HG02610 (cell line): ENCODE results near the gene C1QTNF9.
"Not testable (repeated sequence)": the region's sequence is repeated elsewhere in the genome, so short reads cannot be mapped to it uniquely, and the experiment has no call there.

Source experiments
- ATAC-seq: cut with Tn5 transposase; IDR thresholded peaks from one replicate; pipeline ENCODE4 v1.9.1; 2021; ENCODE audit warnings: mild to moderate bottlenecking, moderate library complexity; ENCODE audit not compliant: unreplicated experiment

The C1QTNF9 gene

DNA sequence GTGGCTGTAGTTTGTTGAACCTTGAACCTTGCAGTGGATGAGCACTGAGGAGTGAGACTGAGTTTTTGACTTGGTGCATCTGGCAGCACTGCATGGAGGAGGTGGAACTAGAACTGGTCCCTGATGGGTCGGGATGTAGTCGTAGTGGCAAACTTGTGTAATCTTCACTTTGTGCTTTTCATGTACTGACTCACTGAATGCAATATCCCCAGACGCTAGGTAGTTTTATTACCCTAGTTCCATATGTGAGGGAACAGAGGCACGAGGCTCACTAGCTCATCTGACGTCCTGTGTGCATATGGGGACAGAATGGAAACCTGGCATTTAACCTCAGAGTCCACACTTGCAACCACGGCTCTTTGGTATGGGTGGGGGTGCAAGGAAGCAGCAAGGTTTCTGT is 10.3 kb downstream of the C1QTNF9 start:
- ATAC-seq, result not testable (repeated sequence)

DNA sequence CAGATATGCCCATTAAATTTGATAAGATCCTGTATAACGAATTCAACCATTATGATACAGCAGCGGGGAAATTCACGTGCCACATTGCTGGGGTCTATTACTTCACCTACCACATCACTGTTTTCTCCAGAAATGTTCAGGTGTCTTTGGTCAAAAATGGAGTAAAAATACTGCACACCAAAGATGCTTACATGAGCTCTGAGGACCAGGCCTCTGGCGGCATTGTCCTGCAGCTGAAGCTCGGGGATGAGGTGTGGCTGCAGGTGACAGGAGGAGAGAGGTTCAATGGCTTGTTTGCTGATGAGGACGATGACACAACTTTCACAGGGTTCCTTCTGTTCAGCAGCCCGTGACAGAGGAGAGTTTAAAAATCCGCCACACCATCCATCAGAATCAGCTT is 12.0 kb downstream of the C1QTNF9 start:
- not testable (repeated sequence) for ATAC-seq

DNA sequence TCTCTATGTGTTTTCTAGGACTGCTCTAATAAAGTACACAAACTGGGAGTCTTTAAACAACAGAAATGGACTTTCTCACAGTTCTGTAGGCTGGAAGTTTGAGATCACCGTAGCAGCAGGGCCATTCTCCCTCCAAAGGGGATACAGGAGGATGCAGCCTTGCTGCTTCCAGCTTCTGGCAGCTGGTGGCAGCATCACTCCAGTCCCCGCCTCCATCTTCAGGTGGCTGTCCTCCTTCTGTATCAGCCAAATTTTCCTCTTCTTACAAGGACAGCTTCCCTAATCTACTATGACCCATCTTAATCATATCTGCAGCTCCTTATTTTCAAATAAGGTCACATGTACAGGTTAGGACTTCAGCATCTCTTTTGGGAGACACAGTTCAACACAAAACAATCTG is 13.1 kb downstream of the C1QTNF9 start:
- ATAC-seq, result not testable (repeated sequence)

DNA sequence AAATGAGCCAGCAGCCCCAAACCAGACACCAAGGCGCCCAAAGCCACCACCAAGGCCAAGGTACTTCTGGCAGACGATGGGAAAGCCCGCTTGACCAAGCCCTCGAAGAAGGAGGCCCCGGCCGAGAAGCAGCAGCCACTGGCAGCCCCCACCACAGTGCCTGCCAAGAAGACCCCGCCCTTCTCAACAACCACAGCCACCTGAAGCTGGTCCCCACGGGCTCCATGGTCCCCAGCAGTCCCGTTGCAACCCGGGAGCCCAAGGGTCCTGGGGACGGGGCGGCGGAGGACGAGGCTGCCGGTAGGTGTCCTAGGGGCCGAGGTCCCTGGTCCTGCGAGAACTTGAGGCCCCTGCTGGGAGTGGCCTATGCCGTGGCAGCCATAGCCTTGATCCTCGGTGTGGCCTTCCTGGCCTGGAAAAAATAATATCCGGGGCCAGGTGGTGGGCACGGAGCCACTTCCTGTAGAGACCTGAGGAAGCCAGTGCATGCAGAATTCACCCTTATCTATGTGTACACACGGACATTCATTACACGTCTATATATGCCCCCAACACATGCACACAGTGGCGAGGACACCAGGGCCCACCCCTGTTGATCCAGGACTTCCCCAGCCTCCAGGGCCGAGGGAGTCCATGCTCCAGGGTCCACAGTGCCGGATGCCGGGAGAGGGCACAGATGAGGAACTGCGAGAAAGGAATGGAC is 13.8 kb downstream of the C1QTNF9 start:
- ATAC-seq, result no peak

DNA sequence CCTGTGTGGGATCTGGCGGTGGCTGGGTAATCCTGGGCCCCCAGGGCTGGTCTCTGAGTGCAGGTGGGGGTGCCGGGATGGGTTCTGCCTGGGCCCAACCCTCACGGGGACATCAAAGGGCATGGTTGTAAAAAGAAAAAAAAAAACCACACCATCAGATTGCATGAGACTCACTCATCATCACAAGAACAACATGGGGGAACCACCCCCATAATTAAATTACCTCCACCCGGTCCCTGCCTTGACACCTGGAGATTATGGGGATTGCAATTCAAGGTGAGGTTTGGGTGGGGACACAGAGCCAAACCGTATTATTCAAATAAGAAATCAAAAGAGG is 14.3 kb downstream of the C1QTNF9 start:
- ATAC-seq, result no peak

DNA sequence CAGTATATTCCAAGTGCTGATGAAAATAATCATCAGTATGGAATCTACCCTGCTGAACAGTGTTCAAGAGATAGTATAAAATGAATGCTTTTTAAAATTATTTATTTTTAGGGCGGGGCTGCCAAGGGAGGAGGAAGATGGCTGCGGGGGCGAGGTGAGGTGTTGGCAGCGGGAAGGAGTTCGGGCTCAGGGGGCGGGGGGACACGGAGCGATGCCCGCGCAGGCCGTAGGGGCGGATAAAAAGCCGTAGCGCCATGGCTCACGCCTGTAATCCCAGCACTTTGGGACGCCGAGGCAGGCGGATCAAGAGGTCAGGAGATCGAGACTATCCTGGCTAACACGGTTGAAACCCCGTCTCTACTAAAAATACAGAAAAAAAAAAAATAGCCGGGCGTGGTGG is 18.2 kb downstream of the C1QTNF9 start:
- ATAC-seq, result not testable (repeated sequence)

DNA sequence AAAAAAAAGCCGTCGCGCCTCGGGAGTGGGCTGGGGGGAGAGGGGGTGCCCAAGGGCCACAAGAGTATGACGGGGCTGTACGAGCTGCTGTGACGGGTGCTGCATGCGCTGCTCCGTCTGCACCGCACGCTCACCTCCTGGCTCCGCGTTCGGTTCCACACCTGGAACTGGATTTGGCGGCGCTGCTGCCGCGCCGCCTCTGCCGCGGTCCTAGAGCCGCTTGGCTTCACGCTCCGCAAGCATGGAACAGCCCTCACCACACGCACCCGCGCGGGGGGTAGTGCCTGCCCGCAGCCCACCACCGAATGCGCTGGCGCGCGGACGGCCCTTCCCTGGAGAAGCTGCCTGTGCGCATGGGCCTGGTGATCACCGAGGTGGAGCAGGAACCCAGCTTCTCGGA is 18.8 kb downstream of the C1QTNF9 start:
- ATAC-seq, result no peak

DNA sequence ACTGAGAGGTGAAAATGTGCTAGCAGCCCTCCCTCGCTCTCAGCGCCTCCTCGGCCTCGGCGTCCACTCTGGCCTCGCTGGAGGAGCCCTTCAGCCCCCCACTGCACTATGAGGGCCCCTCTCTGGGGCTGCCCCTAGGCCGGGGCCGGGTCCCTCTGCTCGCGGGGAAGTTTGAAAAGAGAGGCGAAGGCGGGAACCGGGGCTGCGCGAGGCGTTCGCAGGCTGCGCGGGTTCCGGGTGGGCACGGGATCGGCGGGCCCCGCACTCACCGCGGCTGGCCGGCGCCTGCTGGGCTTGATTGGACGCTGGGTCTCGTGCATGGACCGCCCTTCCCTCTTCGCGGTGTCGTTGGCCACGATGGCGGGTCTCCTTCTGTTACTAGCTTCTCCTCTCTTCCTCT is 29.3 kb downstream of the C1QTNF9 start:
- ATAC-seq, result no peak

DNA sequence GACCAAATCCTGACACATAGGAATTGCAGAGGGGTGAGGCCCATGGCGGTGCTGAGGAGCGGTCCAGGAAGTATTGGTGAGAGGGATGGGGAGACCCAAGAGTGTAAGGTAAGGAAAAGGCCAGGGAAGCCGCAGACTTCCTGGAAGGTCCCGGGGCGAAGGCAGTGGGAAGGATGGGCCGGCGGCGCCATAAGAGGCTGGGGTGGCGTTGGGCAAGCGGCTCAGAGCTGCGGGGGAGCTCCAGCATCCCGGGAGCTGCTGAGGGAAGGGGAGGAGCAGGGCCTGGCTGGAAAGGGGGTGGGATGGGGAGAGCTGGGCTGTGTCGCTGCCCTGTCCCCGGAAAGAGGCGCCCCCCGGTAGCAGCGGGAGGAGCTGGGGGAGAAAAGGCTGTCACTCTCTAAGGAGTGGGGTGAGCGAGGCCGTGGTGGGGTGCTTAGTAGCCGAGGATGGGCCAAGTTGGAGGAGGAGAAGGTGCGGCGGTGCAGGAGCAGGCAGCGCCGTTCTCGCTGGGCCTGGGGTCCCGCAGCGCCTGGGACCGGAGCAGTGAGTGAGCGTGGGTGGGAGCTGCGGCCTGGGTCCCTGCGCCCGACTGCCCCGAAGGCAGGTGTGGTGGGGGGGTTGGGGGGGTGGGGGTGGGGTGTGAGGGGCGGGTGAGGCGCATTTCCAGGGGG is 30.7 kb downstream of the C1QTNF9 start:
- no peak for ATAC-seq

DNA sequence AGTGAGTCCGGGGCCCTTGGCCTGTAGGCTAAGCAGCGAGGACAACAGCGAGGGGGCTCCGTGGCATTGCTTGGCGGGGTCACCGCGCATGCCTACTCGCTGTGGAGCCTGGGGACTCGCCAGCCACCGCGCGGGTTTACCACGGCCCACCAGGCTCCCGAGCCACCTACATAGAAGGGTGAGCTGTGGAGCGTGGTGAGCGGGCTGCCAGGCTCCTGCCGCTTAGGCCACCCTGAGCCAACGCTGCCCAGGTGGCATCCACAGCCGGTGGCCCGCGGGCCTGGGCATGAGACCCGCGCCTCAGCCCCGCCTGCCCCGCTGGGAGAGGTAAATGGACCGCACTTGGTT is 31.2 kb downstream of the C1QTNF9 start:
- no peak for ATAC-seq

DNA sequence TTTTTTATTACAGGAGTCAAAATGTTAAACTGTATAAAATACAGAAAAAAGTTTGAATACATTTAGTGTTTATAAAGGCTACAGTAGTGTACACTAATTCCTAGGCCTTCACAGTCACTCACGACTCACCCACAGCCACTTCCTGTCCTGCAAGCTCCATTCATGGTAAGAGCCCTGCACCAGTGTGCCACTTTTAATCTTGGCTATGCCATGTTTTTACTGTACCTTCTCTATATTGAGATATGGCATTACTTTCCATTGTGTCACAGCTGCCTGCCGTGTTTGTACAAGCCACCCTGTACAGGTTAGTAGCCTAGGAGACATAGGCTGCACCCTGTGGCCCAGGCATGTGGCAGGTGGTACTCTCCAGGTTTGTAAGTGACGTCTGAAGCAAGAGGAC is 32.1 kb downstream of the C1QTNF9 start:
- no peak for ATAC-seq

DNA sequence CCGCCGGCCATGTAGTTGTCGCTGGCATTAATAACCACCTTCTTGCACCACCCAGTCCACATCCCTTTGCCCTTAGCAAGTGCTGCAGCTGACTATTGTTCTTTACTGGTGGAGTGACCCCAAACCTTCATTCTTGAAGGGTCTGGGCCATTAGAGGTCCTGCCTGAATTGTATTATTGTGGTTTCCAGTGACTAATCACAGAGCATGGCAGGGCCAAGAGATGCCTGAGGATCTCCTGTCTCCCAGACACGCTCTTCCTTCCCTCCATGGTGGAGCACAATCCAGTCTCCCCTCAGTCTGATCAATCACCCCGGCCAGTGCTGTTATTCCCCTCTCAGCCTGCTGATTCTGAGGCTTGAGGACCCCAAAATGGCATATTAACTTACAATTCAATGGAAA is 39.0 kb downstream of the C1QTNF9 start:
- no peak for ATAC-seq

DNA sequence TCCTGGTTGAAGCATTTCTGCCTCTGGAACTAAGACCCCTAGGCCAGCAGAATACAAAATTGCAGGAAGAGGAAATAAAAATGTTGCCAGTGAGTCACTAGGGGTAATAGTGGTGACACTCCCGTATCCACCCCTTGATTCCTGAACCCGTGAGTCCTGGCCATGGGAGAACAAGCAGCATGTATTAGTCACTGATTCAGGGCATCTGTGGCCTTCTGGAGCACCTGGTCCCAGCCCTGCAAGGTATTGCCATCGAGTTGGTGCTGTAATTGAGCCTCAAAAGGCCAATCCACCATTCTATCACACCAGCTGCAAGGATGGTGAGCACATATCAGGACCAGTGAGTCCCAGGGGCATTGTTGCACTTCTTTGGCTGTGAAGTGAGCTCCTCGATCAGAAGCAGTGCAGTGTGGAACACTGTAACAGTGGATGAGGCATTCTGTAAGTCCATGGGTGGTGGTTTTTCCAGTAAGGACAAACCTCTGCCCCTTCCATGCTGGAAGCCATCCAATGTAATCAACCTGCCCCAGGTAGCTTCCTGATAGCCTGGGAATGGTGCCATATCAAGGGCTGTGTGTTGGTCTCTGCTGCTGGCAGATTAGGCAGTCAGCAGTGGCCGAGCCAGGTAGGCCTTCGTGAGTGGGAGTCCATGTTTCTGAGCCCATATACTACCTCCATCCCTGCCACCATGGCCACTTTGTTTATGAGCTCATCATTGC is 39.6 kb downstream of the C1QTNF9 start:
- ATAC-seq, result no peak

DNA sequence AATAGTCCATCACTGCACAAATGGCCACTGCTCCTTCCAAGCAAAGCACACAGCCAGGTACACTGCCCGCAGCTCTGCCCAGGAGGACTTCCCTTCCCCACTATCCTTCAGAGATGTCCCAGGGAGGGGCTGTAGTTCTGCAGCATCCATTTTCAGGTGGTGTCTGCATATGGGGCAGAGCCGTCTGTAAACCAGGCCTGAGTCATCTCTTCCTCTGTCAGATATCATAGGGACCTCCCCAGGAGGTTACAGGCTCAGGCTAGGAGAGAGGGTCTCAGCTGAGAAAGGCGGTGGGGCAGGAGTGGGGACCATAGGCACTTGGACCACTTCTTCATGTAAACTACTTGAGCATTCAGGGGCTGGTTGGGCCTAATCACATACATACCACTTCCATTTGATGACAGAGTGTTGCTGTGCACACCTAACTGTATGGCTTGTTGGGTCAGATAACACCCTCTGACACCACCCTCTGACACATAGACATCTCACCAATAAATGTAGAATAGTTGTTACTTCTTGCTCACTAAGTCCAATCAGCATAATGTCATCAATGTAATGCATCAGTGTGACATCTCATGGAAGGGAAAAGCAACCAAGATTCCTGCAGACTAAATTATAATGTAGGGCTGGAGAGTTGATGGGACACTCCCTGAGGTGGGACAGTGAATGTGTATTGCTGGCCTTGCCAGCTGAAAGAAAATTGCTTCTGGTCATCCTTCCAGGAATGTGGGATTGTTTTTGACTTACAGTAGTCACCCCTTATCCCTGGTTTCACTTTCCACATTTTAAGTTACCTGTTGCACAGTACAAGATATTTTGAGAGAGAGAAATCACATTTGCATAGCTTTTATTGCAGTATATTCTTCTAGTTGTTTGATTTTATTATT is 40.6 kb downstream of the C1QTNF9 start:
- ATAC-seq, result not testable (repeated sequence)

DNA sequence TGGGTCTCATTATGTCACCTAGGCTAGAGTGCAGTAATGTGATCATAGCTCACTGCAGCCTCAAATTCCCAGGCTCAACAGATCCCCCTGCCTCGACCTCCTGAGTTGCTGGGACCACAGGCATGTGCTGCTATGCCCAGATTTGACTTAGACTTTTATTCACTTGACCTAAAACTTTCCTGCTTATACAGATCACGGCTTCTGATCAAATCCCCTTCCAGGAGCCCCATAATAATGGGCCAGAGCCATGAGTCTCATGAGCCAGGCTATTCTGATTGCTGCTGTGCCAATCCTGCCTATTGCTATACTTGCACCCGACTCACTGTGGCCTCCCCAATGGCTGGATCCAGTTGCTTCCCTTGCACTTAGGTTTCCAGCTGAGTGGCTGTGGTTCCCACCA is 42.0 kb downstream of the C1QTNF9 start:
- no peak for ATAC-seq

DNA sequence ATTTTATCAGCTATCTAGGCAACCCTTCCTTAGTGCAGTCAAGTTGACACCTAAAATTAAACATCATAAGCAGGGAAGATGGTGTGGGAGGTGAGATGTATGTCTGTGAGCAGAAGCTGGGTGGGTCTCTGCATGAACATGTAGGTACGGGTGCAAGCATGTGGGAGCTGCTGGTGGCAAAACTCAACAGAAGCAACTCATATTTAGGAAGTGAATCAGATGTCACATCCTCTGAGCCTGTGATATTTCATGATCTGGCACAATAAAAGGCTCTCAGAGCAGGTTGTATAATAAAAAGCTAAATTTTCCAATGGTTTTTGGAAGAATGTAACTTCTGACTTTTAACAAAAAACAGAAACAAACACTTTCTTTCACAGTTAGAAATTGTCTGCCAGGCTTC is 44.4 kb downstream of the C1QTNF9 start:
- ATAC-seq, result no peak

DNA sequence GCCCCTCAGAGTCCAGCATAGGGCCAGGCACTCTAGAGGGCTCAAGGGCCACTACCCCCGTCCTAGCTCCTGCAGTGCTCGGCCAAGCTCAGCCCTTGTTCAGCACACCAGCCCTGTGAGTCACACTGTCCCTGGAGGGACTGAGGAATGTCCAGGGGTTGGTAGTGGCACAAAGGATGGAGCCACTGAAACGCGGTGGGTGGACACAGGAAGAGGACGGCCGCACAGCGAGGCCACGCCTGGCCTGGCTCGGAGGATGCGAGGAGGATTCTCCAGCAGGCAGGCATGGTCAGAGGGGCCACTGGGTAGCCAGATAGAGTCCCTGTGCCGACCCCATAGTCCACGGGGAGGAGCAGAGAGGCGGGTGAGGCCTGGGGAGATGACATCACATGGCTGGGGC is 45.7 kb downstream of the C1QTNF9 start:
- no peak for ATAC-seq

DNA sequence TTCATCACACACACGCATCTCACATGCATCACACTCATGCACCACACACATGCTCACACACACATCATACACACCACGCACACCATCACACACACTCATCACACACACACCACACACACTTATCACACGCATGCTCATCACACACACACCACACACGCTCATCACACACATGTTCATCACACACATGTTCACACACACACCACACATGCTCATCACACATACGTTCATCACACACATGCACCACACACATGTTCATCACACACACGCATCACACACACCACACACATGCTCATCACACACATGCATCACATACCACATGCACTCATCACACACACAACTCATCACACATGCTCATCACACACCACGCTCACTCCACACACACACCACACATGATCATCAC is 46.9 kb downstream of the C1QTNF9 start:
- ATAC-seq, result no peak

DNA sequence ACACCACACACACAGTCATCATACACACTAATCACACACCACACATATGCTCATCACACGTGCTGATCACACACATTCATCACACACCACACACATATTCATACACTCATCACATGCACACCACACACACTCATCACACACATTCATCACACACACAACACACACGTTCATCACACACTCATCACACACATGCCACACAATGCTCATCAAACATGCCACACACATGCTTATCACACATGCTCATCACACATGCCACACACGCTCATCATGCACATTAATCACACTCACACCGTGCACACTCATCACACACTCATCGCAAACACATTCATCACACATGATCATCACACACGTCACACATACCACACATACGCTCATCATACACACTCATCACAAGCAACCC is 47.5 kb downstream of the C1QTNF9 start:
- ATAC-seq, result no peak

DNA sequence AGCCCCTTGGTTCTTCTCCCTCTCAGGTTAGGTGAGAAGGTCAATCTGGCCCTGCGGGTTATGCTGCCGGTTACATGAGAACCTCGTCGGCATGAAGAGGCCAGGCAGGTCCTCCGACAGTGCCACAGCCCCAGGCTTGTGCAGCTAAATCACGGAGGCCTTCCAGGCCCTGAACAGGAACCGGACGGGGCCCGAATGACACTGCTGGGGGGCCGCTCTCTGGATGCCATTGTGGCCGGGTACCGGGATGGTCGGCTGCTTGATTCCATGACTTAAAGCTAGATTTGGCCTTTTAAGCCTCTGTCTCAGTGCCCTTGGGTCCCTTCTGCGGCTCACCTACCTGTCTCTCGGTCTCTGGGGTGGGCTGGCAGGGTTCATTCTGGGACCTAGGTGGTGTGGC is 48.4 kb downstream of the C1QTNF9 start:
- ATAC-seq, result no peak

DNA sequence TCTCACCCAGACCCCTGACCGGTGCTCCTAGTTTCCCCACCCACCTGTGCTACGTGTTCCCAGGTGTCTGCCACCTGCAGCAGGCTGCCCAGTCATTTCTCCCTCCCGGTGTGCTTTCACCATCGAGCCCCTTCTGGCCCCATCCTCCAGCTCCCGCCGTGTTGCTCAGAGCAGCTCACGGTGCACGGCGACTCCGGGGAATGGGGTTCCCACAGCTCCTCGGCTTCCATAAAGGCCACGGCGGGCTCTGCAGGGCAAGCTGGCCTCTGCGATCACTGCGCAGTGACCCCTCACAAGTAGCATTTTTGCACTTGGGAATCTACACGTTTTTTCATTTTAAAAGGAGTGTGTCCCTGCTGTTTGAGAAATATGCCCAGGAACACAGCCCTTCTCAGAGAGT is 49.5 kb downstream of the C1QTNF9 start:
- not testable (repeated sequence) for ATAC-seq
